Natural killer cell (primary cell): Measurements from ENCODE around the gene APOBEC3H. TPM values are rescaled to one million over a fixed set of nuclear protein-coding genes. Genes with fewer than 3 reads are reported as not detected.

Experiments
- ATAC-seq, 3 donors: fragments of 150-1000 bp in 2 of 3; fragments of 200-7000 bp in 1 of 3; cut with Tn5 transposase; 1 replicate in 1 of 3; 2 replicates in 2 of 3; pipeline ENCODE4 v1.10.0; 2021; ENCODE audit warnings: mild to moderate bottlenecking in 2 of 3, moderate library complexity in 2 of 3
- DNase-seq, 2 donors: peaks; one replicate each; pipeline versions ENCODE4 v3.0.0 to v3.0.0-alpha.2; 2013 to 2021; ENCODE audit warnings: mixed read lengths in 1 of 2
- H3K27ac ChIP-seq: one replicate; pipeline ENCODE4 v1.5.1; 2013; ENCODE audit warnings: mild to moderate bottlenecking, low read length
- H3K27me3 ChIP-seq: one replicate; pipeline ENCODE4 v1.6.1; 2013; ENCODE audit warnings: low read length; ENCODE audit not compliant: control insufficient read depth, insufficient read depth
- H3K36me3 ChIP-seq: one replicate; pipeline ENCODE4 v1.6.1; 2013; ENCODE audit warnings: low read length; ENCODE audit not compliant: control insufficient read depth, insufficient read depth
- H3K4me1 ChIP-seq: one replicate; pipeline ENCODE4 v1.6.1; 2013; ENCODE audit warnings: low read length; ENCODE audit not compliant: control insufficient read depth, insufficient read depth
- H3K4me3 ChIP-seq: one replicate; pipeline ENCODE4 v1.5.1; 2013; ENCODE audit warnings: low read length
- H3K9me3 ChIP-seq: one replicate; pipeline ENCODE4 v1.6.1; 2013; ENCODE audit warnings: low read length; ENCODE audit not compliant: control insufficient read depth, insufficient read depth
- H3K27ac Mint-ChIP-seq, 2 donors: one replicate each; pipeline ENCODE4 v1.8.0; 2022; ENCODE audit warnings: mild to moderate bottlenecking in 2 of 2, mixed read lengths in 2 of 2, moderate library complexity in 1 of 2
- H3K27me3 Mint-ChIP-seq, 2 donors: one replicate each; pipeline ENCODE4 v1.8.0; 2022; ENCODE audit warnings: low read depth in 2 of 2, mixed read lengths in 2 of 2
- H3K36me3 Mint-ChIP-seq: one replicate; pipeline ENCODE4 v1.8.0; 2022; ENCODE audit warnings: mixed read lengths
- H3K4me1 Mint-ChIP-seq, 2 donors: one replicate each; pipeline ENCODE4 v1.8.0; 2022; ENCODE audit warnings: mixed read lengths in 2 of 2
- H3K4me3 Mint-ChIP-seq: one replicate; pipeline ENCODE4 v1.8.0; 2022; ENCODE audit warnings: mild to moderate bottlenecking, moderate library complexity, mixed read lengths
- H3K9me3 Mint-ChIP-seq, 2 donors: one replicate each; pipeline ENCODE4 v1.8.0; 2022; ENCODE audit warnings: mixed read lengths in 2 of 2
- CTCF ChIP-seq: fragments of 200-600 bp; IDR thresholded peaks from one replicate; pipeline ENCODE4 v1.8.0; 2022; ENCODE audit warnings: antibody characterized with exemption
- WGBS: methylation state at CpG from one replicate; pipeline ENCODE4 v1.1.7; 2013; ENCODE audit warnings: missing lambda C conversion rate; ENCODE audit not compliant: insufficient coverage; 5-methylcytosine and 5-hydroxymethylcytosine counted together
- intact Hi-C: fragments of 100-400 bp; cut with micrococcal nuclease; formaldehyde crosslinking; loops from one replicate; pipeline ENCODE4 v1.14.2; 2022
- total RNA-seq, 4 donors: library from RNA; stranded (reverse); fragments of 120-200 nt in 1 of 4; gene quantifications; one replicate each; pipeline versions ENCODE4 v1.2.3 to v1.2.4, GENCODE V29; 2013 to 2022

APOBEC3H gene
- total RNA-seq, 3 donors from 2014 or later (not counting 1 experiment from before 2014, with no cell fraction given): 14.1 to 17.0 (median 14.6) TPM

DNA sequence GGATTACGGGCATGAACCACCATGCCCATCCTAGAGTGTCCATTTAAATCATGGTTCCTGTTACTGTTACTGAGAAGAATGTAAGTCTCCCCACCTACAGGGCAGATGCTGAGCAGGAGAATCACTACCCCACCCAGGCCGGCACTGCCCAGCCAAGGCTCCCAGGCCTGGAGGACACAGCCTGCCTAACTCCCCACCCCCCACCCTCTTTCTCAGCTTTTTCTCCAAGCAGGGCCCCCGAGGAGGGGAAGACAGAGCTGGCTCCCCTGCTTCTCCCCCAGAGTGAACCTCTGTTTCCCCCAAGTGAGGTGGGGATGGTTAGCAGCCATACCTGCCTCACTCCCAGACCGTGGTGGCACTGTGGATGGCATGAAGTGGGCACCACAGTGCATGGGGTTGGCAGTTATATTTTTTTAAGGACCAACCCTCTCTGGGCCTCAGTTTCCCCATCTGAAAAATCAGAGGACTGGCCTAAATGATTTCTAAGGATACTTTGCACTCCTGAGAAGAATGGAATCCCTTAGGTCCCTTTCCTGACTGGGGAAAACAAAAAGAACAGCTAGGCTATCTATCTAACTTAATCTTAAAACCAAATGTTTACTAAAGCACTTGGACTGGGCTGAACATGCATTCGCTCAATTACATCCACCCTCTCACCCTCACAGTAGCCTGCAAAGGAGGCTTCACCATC, 50.4 kb downstream of the APOBEC3H start:
- Mint-ChIP-seq H3K27me3 (no peaks in the 10 kb centered on the region), H3K4me1 (peaks cover 19 to 50% of the 10 kb centered on the region in 2 donors), H3K4me3 (no peak overlapping the region), H3K36me3 (no peaks in the 10 kb centered on the region), H3K27ac (peak overlapping the region; percentile 92 to 98), H3K9me3 (no peaks in the 10 kb centered on the region)
- no peak overlapping the region for H3K4me3 ChIP-seq
- DNase-seq: no peak
- H3K27ac ChIP-seq: peak overlapping the region; percentile 72
- TF ChIP-seq CTCF: no peak
- no peaks in the 10 kb centered on the region for H3K27me3 ChIP-seq
- H3K9me3 ChIP-seq: no peaks in the 10 kb centered on the region
- 95% methylated on average over 4 of the region's 5 CpGs for WGBS
- no peak for ATAC-seq
- intact Hi-C loops: no loop called here
- H3K36me3 ChIP-seq: peaks cover 15% of the 10 kb centered on the region
- peaks cover 73% of the 10 kb centered on the region for H3K4me1 ChIP-seq

- no peak for DNase-seq
- WGBS: 88% methylated on average over 14 of the region's 16 CpGs
- H3K4me3 Mint-ChIP-seq: no peak overlapping the region
- H3K36me3 Mint-ChIP-seq: no peaks in the 10 kb centered on the region
- no peaks in the 10 kb centered on the region for H3K27me3 Mint-ChIP-seq
- H3K36me3 ChIP-seq: peaks cover 15% of the 10 kb centered on the region
- peak overlapping the region; percentile 92 to 98 for H3K27ac Mint-ChIP-seq
- intact Hi-C loops: no loop called here
- no peaks in the 10 kb centered on the region for H3K9me3 Mint-ChIP-seq
- no peaks in the 10 kb centered on the region for H3K27me3 ChIP-seq
- TF ChIP-seq CTCF: no peak
- H3K9me3 ChIP-seq: no peaks in the 10 kb centered on the region
- no peak for ATAC-seq
- peaks cover 19 to 51% of the 10 kb centered on the region in 2 donors for H3K4me1 Mint-ChIP-seq
- H3K4me1 ChIP-seq: peaks cover 78% of the 10 kb centered on the region
- peak overlapping the region; percentile 72 for H3K27ac ChIP-seq
- no peak overlapping the region for H3K4me3 ChIP-seq
Observed at GRCh38 chr22:39148026-39148726, 51.1 kb downstream of the APOBEC3H start.

GRCh38 chr22:39148727-39149535, 51.9 kb downstream of the APOBEC3H start:
- H3K36me3 Mint-ChIP-seq: no peaks in the 10 kb centered on the region
- H3K4me3 ChIP-seq: no peak overlapping the region
- peak overlapping the region; percentile 92 to 98 for H3K27ac Mint-ChIP-seq
- DNase-seq (peak in 1 of 2 donors; percentile 89), ATAC-seq (no peak)
- peaks cover 15% of the 10 kb centered on the region for H3K36me3 ChIP-seq
- no peaks in the 10 kb centered on the region for H3K27me3 Mint-ChIP-seq
- H3K9me3 ChIP-seq: no peaks in the 10 kb centered on the region
- no peak for TF ChIP-seq CTCF
- H3K9me3 Mint-ChIP-seq: no peaks in the 10 kb centered on the region
- no peak overlapping the region for H3K4me3 Mint-ChIP-seq
- intact Hi-C loops: no loop called here
- H3K27me3 ChIP-seq: no peaks in the 10 kb centered on the region
- H3K27ac ChIP-seq: peak overlapping the region; percentile 72
- WGBS: 77% methylated on average over 8 of the region's 9 CpGs
- H3K4me1 Mint-ChIP-seq: peaks cover 22 to 52% of the 10 kb centered on the region in 2 donors
- H3K4me1 ChIP-seq: peaks cover 77% of the 10 kb centered on the region
